Colonic mucosa (tissue), 4 donors: Measurements from ENCODE around the gene RGS3. TPM values are rescaled to one million over a fixed set of nuclear protein-coding genes. Genes with fewer than 3 reads are reported as not detected.

Source experiments
- DNase-seq: peaks from one replicate; pipeline ENCODE4 v3.0.0-alpha.2; 2020
- H3K27ac ChIP-seq: fragments of 200-600 bp; one replicate; pipeline ENCODE4 v1.8.0; 2021
- H3K27me3 ChIP-seq: fragments of 200-600 bp; one replicate; pipeline ENCODE4 v1.8.0; 2021
- H3K36me3 ChIP-seq: fragments of 200-600 bp; one replicate; pipeline ENCODE4 v1.8.0; 2021
- H3K4me1 ChIP-seq: fragments of 200-600 bp; one replicate; pipeline ENCODE4 v1.8.0; 2021; ENCODE audit warnings: mild to moderate bottlenecking
- H3K4me3 ChIP-seq: fragments of 200-600 bp; one replicate; pipeline ENCODE4 v1.8.0; 2021
- H3K9ac ChIP-seq, 2 donors: one replicate each; pipeline ENCODE4 v1.7.0; 2013; ENCODE audit warnings: control low read depth in 2 of 2, low read depth in 2 of 2, low read length in 2 of 2
- H3K9me3 ChIP-seq: fragments of 200-600 bp; one replicate; pipeline ENCODE4 v1.8.0; 2021
- CTCF ChIP-seq: fragments of 200-600 bp; IDR thresholded peaks from one replicate; pipeline ENCODE4 v1.8.0; 2022; ENCODE audit warnings: antibody characterized with exemption, mild to moderate bottlenecking
- intact Hi-C: fragments of 100-400 bp; cut with DNase I; formaldehyde crosslinking; loops from one replicate; pipeline ENCODE4 v1.14.1; 2022
- total RNA-seq, 2 donors: library from RNA; stranded (reverse); fragmentation: NEBNext Ultra II Directional in 1 of 2; extraction: Animal tissue kit (Norgen Biotek cat#: 25700) in 1 of 2; gene quantifications; one replicate each; pipeline ENCODE4 v1.2.1, GENCODE V29; 2021
- donor health status: healthy.
- donor health status: DM: no; HTN: no; CAD: no.
- donor health status: DM: no; HTN: no; CAD: no.

RGS3 gene
- total RNA-seq, 2 donors from 2014 or later: 67.4 to 71.1 TPM

DNA sequence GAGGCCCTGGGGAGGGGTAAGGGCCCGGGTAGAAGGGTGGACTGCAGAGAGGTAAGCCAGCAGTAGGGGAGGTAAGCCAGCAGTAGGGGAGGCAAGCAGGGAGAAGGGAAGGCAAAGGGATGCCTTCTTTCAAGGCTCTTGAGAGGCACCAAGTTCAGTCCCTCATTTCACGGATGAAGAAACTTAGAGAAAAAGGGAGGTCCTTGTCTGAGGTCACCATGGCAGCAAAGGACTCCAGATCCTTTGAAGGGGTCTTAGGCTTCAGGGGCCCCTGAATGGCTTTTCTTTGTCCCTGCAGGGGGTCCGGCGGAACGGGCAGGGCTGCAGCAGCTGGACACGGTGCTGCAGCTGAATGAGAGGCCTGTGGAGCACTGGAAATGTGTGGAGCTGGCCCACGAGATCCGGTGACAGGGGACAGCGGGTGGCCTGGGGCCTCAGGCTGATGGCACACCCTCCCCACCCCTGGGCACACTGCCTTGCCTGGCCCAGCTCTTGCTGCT, 42.6 kb downstream of the RGS3 start:
- Histone ChIP-seq H3K27ac (no peak overlapping the region), H3K4me3 (no peak overlapping the region), H3K9me3 (no peaks in the 10 kb centered on the region), H3K27me3 (no peaks in the 10 kb centered on the region), H3K9ac (no peak overlapping the region), H3K36me3 (no peaks in the 10 kb centered on the region), H3K4me1 (peaks cover 5% of the 10 kb centered on the region)
- no peak for DNase-seq
- no peak for TF ChIP-seq CTCF
- intact Hi-C loops: no loop called here

DNA sequence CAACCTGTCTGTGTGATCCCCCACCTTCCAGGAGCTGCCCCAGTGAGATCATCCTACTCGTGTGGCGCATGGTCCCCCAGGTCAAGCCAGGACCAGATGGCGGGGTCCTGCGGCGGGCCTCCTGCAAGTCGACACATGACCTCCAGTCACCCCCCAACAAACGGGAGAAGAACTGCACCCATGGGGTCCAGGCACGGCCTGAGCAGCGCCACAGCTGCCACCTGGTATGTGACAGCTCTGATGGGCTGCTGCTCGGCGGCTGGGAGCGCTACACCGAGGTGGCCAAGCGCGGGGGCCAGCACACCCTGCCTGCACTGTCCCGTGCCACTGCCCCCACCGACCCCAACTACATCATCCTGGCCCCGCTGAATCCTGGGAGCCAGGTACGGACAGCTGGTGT, 43.7 kb downstream of the RGS3 start:
- no peaks in the 10 kb centered on the region for H3K36me3 ChIP-seq
- intact Hi-C loops: no loop called here
- no peak overlapping the region for H3K4me3 ChIP-seq
- H3K27ac ChIP-seq: no peak overlapping the region
- H3K9ac ChIP-seq: no peak overlapping the region
- H3K27me3 ChIP-seq: no peaks in the 10 kb centered on the region
- no peak for TF ChIP-seq CTCF
- peaks cover 8% of the 10 kb centered on the region for H3K4me1 ChIP-seq
- no peak for DNase-seq
- no peaks in the 10 kb centered on the region for H3K9me3 ChIP-seq

DNA sequence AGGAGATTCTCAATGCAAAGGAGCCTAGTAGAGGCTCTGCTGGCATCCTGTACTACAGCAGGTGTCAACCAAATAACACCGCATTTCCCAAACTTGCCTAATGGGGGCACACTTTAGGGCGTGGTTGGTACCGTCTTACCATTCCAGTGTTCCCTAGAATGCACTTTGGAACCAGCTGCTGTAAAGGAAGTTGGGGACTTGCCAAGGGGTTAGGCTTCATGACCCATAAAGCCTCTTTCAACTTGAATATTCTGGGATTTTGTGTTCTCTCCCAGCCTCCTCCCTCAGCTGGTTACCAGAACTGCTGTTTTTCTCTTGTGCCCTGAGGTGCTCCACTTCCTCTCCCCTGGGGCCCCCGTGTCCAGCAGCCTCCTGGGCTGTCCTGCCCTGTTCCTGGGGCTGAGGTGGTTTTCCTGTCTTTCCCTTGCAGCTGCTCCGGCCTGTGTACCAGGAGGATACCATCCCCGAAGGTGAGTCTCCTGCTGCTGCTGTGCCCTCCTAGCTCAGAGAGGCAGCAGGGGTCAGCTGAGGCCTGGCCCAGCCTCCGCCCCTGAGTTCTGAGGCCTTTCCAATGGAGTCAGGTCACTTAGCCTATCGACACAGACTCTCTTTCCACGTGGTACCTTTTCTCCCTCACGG, 44.7 kb downstream of the RGS3 start:
- H3K9me3 ChIP-seq: no peaks in the 10 kb centered on the region
- no peaks in the 10 kb centered on the region for H3K36me3 ChIP-seq
- peak; percentile 93 for DNase-seq
- TF ChIP-seq CTCF: peak; percentile 49
- peak overlapping the region; percentile 77 for H3K27ac ChIP-seq
- peak overlapping the region; percentile 4 for H3K4me3 ChIP-seq
- no peaks in the 10 kb centered on the region for H3K27me3 ChIP-seq
- intact Hi-C loops: no loop called here
- H3K4me1 ChIP-seq: peaks cover 8% of the 10 kb centered on the region
- H3K9ac ChIP-seq: peak overlapping the region; percentile 38 to 82

- Histone ChIP-seq H3K4me1 (peaks cover 8% of the 10 kb centered on the region), H3K36me3 (no peaks in the 10 kb centered on the region), H3K27ac (peak overlapping the region; percentile 77), H3K9me3 (no peaks in the 10 kb centered on the region), H3K9ac (peak overlapping the region in 1 of 2 donors; percentile 82), H3K27me3 (no peaks in the 10 kb centered on the region), H3K4me3 (no peak overlapping the region)
- no peak for TF ChIP-seq CTCF
- intact Hi-C loops: no loop called here
- no peak for DNase-seq
These were observed 45.9 kb downstream of the RGS3 start for GRCh38 chr9:113509463-113509862.

DNA sequence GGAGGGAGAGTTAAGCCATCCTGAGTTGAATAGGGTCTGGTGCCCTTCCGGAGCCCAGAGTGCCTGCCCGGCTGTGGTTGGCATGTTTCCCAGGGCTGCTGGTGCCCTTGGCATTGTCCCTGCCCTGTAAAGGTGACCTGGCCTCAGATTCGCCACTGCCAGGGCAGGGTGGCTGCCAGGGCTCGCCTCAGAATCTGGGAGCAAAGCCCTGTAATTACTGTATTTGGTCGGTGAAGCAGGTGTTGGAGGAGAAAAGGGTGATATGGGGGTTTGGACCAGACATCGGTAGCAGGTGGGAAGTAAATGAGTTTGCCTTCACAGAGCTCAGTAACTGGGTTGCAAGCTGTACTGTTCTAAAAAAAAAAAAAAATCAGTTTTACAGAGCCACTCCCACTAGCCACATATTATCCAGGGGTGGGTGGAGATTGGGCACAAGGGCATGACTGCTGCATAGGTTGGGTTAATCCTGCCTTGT, 47.6 kb downstream of the RGS3 start:
- peaks cover 8% of the 10 kb centered on the region for H3K4me1 ChIP-seq
- no peaks in the 10 kb centered on the region for H3K27me3 ChIP-seq
- H3K4me3 ChIP-seq: no peak overlapping the region
- H3K27ac ChIP-seq: peak overlapping the region; percentile 77
- peak overlapping the region in 1 of 2 donors; percentile 66 for H3K9ac ChIP-seq
- peak; percentile 70 for DNase-seq
- no peaks in the 10 kb centered on the region for H3K9me3 ChIP-seq
- intact Hi-C loops: no loop called here
- H3K36me3 ChIP-seq: no peaks in the 10 kb centered on the region
- no peak for TF ChIP-seq CTCF
